HG02884 (cell line): ENCODE data around the gene BOD1.
A peak's percentile ranks its signal among the peaks of the same experiment; 100 is the strongest.

Source experiments
- ATAC-seq: cut with Tn5 transposase; IDR thresholded peaks from one replicate; pipeline ENCODE4 v1.9.1; 2021; ENCODE audit warnings: mild to moderate bottlenecking, moderate library complexity; ENCODE audit not compliant: unreplicated experiment

BOD1 gene

DNA sequence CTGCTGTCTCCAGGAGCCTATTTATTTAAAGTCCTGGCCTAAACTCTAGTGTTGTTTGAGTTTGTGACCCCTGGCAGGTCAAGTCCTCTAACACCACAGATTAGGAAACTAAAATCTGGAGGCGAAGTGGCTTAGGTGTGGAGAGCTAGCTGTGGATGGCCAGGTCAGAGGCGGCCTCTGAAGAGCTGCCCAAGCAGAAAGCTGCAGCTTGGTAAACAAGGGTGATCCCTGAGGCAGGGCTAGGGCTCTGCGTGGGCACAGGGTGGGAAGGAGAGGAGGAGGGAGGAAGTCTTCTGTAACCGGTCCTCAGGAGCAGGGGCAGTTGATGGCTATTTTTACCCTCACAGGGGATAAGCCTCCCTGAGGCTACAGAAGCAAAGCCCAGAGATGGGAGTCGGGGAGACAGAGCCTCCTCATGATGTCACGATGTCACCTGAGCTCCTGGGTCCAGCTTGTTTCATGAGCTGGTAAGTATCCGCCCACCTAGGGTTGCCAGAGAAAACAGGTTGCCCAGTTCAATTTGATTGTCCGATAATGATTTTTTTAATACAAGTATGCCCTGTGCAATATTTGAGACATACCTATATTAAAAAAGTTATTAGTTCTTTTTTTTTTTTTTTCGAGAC is 25.9 kb upstream of the BOD1 start:
- no peak for ATAC-seq

DNA sequence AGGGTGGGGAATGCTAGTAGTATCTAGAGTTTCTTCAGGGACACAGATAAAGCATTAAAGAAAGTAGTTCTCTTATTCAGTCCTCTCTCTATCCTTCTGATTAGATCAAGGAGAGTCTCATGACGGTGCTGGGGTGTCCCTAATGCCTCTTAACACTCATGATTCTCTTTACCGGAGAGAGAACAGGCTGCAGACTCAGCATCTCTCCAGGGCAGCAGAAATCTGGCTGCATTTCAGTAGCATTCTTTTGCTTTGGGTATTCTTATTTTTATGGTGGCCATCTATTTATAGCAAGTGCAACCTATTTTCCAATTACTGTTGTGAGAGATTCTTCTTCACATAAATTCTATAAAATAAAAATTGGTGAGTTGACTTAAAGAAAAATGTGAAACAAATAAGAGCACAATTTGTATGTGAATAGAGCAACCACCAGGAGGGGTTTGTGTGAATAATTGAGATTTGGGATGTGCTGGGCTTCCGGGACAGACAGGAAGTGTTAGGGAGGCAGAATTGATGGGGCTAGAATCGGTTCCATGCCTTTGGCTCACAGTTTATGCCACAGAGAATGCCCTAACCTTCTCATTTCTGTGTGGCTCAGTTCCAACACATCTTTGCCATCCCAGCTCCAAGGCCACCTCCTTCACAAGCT is 23.8 kb upstream of the BOD1 start:
- ATAC-seq, result no peak

DNA sequence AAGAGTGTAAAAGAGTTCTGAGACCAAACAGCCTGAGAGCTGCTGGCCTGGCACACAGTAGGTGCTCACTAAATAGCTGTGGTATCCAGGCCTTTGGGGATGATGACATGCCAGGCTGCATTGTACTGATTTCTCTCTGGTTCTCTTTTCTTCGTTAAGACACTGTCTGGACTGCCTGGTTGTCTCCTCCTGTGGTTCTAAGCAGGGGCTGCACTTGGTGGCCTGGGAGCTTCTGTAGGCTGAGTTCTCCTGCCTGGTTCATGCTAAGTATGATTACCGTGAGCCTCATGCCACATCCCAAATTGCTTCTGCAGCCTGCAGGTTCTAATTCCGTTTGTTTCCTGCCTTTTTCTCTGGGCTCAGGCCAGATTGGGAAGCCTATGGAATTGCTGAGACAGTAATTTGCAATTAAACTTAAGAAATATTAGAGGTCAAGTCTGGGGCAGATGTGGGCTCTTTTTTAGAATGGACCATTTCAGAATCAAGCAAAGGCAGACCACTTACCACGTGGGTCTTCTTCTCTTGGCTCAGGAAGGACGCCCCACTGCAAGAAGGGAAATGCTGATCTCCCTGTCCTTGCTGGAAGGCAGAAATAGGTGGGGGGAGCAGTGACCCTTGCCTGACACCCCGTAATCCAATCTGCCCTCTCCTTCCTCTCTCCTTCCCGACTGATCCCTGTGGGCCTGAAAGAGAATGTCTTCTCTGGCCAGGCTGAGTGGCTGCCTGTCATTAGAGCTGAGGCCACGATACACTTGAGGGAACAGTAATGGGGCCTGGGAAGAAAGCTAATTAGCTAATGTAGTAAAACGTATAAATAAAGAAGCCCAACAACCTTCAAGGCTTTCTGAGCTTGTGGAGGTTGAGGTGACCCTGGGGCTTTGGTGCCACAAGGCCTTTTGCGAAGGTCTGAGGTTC is 21.9 kb upstream of the BOD1 start:
- ATAC-seq, result no peak

DNA sequence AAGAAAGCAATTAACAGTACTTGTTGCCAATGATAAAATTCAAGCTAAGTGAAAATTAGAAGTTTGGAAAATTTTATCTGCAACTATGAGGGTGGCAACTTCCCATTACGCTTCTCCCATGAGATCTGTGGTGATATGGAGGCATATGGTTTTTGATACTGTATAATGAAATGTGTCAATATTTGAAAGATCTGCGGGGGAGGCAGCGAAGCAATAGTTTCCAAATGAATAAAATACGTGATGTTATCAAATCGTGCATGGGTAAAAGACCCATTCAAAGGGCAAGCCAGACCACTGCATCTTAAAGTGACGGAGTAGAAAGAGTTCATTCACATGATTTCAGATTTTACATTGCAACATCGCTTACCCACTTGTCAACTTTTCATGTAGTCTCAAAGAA is 20.9 kb upstream of the BOD1 start:
- ATAC-seq, result no peak

- ATAC-seq, result no peak
These were observed 18.1 kb upstream of the BOD1 start for GRCh38 chr5:173634465-173634983.

- no peak for ATAC-seq
These were observed 16.9 kb upstream of the BOD1 start for GRCh38 chr5:173633304-173633703.

GRCh38 chr5:173631478-173631877 is 15.0 kb upstream of the BOD1 start:
- no peak for ATAC-seq

DNA sequence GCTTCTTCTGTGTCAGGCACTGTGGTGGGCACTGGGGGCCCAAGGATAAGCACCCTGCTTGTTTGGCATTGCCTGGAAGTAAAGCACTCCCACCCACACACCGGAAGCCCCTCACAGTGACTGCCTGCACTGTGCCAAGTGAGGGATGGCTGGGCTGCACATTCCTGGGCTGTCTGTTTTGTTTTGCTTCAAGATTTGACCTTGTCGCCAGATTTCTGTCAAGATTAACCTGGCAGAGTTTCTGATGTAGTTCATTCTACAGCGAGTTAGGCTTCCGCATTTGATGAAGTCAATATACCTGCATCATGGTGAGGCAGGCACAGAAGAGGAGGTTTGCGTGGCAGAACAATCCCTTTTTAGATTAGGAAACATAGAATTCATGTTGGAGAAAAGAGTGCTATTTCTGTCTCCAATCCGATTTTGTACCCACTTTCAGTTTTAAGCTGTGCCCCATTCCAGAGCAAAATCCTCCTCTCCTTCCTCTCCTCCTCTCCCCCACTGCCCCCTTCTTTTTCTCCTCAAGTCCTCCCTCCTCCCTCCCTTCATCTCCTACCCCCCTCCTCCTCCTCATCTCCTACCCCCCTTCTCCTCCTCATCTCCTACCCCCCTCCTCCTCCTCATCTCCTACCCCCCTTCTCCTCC is 14.4 kb upstream of the BOD1 start:
- ATAC-seq, result no peak

- no peak for ATAC-seq
These were observed 13.2 kb upstream of the BOD1 start for GRCh38 chr5:173629628-173630027.

DNA sequence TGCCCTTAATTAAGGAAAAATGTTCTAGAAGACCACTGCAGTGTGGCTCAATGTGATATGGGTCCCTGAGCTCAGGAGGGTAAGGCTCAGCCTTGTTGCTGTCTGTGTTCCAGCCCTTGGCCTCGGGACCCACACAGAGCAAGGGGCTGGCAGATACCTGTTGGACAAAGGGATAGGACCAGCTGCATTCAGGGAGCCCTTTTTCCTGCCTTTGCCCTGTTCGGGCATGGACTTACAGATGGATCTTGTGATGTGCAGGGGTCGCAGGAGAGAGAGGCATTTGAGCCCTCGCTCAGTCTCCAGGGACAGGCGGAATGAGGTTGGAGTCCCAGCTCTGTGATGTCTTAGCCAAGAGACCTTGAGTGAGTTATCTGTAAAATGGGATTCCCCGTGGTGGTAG is 12.1 kb upstream of the BOD1 start:
- ATAC-seq, result no peak

DNA sequence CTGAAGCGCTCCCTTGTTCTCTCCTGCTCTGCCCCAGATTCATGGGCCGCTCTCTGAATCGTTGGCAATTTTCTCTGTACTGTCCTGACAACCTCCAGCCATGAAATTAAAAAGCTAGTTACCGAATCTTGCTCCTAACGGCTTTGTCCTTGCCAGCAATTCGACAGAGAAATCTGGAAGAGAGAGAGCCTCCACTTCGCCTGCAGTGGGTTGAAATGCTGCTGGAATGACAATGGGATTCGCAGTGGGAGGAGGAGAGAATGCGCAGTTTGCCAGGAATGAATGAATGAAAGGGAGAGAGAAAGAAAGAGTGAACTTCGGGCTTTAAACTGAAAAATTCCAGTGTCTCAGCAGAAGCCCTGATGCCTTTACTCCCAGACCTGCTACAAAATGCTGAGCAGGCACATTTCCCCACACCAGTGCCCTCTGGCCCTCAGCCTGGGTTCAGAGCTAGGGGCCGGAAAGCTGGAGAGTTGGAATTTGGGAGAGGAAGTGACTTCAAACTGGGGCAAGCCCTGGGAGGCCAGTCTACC is 11.5 kb upstream of the BOD1 start:
- ATAC-seq, result no peak

GRCh38 chr5:173627271-173627670 is 10.8 kb upstream of the BOD1 start:
- ATAC-seq, result no peak

DNA sequence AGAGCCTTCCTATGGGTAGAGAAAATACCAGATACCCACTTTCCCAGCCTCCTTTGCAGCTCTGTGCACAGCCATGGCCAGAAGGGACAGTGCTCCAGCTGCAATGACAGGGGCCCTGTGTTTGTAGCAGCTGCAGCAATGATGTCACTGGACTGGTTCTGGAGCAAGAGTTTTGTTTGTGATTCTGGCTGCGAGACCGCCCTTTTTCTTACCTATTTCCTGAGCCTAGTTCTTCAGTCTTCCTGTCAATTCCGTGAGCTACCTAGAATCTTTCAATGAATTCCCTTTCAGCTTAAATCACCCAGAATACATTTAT is 10.0 kb upstream of the BOD1 start:
- no peak for ATAC-seq

DNA sequence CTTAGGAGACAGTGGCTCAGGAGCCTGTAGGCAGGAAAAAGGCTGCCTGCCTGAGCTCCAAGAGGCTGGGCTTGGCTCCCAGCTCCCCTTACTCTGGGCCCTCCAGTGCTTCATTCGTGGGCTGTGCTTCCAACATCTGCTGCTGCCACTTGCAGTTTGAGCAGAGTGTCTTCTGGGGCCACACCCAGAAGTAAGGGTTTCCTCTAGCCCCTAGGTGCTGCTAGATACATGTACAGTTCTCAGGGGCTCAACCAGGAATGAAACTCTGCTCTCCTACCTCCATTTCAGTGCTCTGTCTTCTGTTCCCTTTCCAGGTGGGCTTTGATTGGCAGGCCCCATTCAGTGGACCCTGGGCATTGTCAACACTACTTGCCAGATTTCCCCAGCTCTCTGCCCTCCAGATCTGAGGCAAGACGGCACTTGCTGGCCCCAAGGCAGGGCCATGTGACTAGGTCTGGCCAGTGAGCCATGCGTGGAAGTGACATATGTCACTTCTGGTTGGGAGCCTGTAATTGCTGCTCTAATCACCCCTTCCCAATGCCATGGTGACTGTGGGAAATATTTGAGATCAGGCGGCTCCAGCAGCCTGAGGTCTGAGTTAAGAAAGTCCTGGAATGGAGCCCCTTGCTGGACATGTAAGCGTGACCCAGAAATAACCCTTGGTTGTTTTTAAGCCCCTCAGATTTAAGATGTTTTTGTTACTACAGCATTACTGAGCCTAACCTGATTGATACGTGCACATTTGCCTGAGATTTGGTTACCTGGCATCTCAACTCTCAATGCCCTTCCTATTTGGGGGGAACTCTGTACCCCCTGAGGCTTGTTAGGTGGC is 9.4 kb upstream of the BOD1 start:
- peak; percentile 70 for ATAC-seq

DNA sequence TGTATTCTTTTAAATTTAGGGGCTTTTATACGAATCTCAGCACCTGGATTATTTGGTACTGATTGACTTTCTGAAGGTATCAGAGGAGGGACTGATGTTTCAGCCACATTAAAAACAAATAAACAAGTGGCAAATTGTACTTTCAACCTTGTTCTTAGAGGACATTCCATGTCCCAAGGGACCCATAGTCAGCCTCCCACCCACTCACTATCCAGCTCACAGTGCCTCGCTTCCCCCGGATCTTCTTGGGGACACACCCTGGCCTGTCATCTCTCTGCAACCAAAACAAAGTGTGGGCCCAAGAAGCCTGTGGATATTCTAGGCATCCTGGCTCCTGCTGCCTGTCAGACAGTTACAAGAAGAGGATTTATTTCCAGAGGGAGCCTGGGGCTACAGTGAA is 8.8 kb upstream of the BOD1 start:
- ATAC-seq, result no peak

- ATAC-seq, result no peak
These were observed 7.8 kb upstream of the BOD1 start for GRCh38 chr5:173624282-173624681.

GRCh38 chr5:173623789-173624188 is 7.3 kb upstream of the BOD1 start:
- no peak for ATAC-seq

- ATAC-seq, result no peak
These were observed 6.9 kb upstream of the BOD1 start for GRCh38 chr5:173623296-173623771.

GRCh38 chr5:173622183-173623047 is 6.0 kb upstream of the BOD1 start:
- no peak for ATAC-seq
